Measurements from ENCODE around the gene PACSIN2.

The PACSIN2 gene

DNA sequence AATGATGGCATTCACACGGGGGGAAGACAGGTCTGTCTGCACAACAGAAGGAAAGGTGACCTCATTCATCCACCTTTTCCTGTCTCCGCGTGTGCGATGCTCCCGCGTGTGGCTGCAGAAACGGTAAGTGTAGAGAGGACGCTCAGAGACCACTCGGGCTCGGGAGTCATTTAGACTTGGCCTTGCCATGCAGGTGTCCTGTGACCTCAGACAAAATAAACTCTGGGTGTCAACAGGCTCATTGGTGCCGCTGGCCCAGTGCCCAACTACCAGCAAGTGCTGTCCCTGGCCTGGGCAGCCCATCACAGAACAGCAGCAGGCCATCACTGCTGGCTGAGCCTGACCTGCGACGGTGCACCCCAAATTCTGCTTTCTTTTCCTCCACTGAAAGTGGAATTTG, 109.7 kb downstream of the PACSIN2 start:
- CTCF ChIA-PET: interaction anchor here (1.1 to 2.6 kb wide), 4 partner anchors 7 to 155 kb away, joined by 3 to 7 read pairs (median 3); no protein-coding TSS in a partner anchor
- DNase-seq (ENCODE audit: low read depth, low spot score): no peak
- POLR2A ChIA-PET: no interaction called here

DNA sequence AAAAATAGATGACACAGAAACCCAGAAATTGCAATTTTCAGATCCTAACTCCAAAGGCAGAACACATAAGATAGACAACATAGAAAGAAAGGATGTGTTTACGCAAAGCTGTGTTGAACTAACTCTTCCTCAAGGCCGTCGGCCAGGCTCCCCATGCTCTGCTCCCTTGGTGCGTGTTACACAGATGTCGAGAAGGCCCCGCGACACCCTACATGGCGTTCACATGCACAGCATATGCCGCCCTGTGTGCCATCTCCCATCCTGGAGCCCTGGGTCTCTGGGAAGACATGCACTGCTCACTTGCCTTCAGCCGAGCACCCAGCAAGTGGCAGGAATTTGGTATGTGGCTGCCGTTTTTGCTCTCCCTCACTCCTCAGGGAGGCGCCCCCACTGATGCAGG, 110.9 kb downstream of the PACSIN2 start:
- TF ChIP-seq CTCF (IDR thresholded peaks at IDR 0.05; ENCODE audit: insufficient read depth, low read length, missing control alignments): no peak
- no peak overlapping the region for H3K4me3 ChIP-seq (ENCODE audit: low read depth, low read length)
- CTCF ChIA-PET: interaction anchor here (0.8 to 2.6 kb wide), 3 partner anchors 15 to 130 kb away, joined by 3 to 7 read pairs (median 4); no protein-coding TSS in a partner anchor
- POLR2A ChIA-PET: no interaction called here
- no peak for DNase-seq (ENCODE audit: low read depth, low spot score)

More for the DNA sequence above, 109.7 kb downstream of the PACSIN2 start:
- TF ChIP-seq CTCF (IDR thresholded peaks at IDR 0.05; ENCODE audit: insufficient read depth, low read length, missing control alignments): no peak
- H3K4me3 ChIP-seq (ENCODE audit: low read depth, low read length): no peak overlapping the region

DNA sequence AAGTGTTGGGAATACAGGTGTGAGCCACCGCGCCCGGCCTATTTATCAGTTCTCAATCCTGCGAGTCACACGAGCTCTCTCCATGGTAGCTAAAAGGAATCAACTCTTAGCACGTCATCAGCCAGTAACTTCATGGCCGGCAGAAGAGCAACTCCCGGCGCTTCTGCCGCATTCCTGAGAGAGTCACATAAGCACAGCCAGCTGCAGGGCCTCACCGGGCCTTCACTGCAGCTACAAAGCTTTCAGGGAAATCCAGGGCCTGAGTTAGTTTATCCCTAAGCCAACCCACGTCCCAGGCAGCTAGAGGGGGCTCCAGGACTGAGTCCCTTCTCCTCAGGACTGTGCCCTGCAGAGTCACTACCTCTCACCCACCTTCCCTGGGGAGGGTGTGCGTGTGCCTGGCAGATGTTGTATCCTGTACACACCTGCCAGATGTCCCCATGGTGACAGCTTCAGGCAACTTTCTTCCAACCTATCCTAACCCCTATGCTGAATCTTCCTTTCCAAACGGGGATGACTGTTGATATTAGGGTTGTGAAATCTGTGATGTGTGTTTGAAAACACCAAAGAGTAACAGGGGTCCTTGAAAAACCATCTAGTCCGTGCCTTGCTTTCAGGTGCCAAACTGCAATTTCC, 112.0 kb downstream of the PACSIN2 start:
- CTCF ChIA-PET: interaction anchor here (0.6 to 2.6 kb wide), 5 partner anchors 10 to 144 kb away, joined by 3 to 8 read pairs (median 3); no protein-coding TSS in a partner anchor
- POLR2A ChIA-PET: no interaction called here
- peak; percentile 34 for DNase-seq (ENCODE audit: low read depth, low spot score)
- TF ChIP-seq CTCF (IDR thresholded peaks at IDR 0.05; ENCODE audit: insufficient read depth, low read length, missing control alignments): no peak
- no peak overlapping the region for H3K4me3 ChIP-seq (ENCODE audit: low read depth, low read length)

DNA sequence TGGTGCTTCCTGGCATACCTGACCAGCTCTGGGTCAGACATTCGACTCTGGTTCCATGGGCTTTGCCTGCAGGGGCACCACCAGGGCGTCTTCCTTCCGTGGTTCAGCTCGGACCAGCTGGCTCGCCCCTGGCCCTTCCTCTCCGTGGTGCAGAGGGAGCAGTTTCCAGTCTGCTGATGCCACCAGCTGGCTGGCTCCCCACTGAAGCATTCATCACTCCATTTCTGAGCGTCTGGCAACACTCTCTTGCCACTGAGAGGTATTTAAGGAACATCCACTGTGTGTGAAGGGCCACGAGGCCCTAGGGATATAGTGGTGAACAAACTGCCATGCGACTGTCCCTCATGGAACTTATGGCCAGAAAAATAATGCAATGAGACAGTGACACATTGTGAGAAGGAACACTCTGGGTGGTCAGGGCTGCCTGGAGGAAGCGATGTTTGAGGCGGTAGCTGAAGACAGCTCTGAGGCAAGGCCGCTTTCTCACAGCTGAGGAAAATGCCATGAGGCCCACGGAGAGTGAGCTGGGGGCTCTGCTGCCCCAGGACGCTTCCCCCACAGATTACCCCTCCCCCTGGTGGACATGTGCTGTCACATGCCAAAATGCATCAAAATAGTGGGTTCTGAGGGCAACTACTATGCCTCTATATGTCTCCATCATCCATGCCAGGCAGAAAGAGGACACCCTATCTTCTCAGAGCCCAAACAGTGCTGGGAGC, 113.0 kb downstream of the PACSIN2 start:
- POLR2A ChIA-PET: no interaction called here

GRCh38 chr22:42897960-42898359, 117.0 kb downstream of the PACSIN2 start:
- TF ChIP-seq CTCF (IDR thresholded peaks at IDR 0.05; ENCODE audit: insufficient read depth, low read length, missing control alignments): no peak
- POLR2A ChIA-PET: interaction anchor here (0.9 kb wide), 1 partner anchor 117 kb away, joined by 3 read pairs; the partner anchor contains the start of gene PACSIN2
- H3K4me3 ChIP-seq (ENCODE audit: low read depth, low read length): no peak overlapping the region
- no peak for DNase-seq (ENCODE audit: low read depth, low spot score)
- CTCF ChIA-PET: interaction anchor here (0.8 to 1.1 kb wide), 2 partner anchors 8 to 277 kb away, joined by 3 read pairs; no protein-coding TSS in a partner anchor

More for the DNA sequence above, 113.0 kb downstream of the PACSIN2 start:
- TF ChIP-seq CTCF (IDR thresholded peaks at IDR 0.05; ENCODE audit: insufficient read depth, low read length, missing control alignments): peak; percentile 17
- no peak overlapping the region for H3K4me3 ChIP-seq (ENCODE audit: low read depth, low read length)
- CTCF ChIA-PET: interaction anchor here (0.6 to 1.7 kb wide), 8 partner anchors 9 to 157 kb away, joined by 3 to 8 read pairs (median 3); no protein-coding TSS in a partner anchor
- no peak for DNase-seq (ENCODE audit: low read depth, low spot score)

DNA sequence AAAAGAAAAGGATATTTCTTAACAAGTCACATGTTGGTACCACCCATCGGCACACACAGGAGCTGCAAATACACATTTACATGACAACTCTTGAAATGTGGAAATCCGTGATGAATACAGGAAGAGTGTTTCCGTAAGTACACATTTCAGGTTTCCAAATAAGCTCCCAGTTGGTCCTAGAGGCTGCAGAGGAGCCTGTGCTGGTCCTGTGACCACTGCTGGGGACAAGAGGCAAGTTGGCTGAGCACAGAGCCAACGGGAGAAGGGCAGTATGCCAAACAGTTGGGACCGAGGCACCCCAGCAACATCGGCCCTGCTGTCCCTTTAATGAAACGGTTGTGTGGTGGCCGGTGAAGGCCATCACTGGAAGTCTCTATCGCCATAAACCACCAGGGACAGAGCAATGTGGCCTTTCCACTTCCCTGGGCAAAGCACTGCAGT, 119.4 kb downstream of the PACSIN2 start:
- ChIA-PET POLR2A (interaction anchor here (0.5 to 0.7 kb wide), 2 partner anchors 120 to 182 kb away, joined by 3 to 5 read pairs; partner anchors contain the start of gene PACSIN2), CTCF (interaction anchor here (1.0 to 1.7 kb wide), 4 partner anchors 22 to 195 kb away, joined by 4 to 6 read pairs (median 4); no protein-coding TSS in a partner anchor)
- no peak for DNase-seq (ENCODE audit: low read depth, low spot score)
- no peak for TF ChIP-seq CTCF (IDR thresholded peaks at IDR 0.05; ENCODE audit: insufficient read depth, low read length, missing control alignments)
- H3K4me3 ChIP-seq (ENCODE audit: low read depth, low read length): no peak overlapping the region
